Activated CD4-positive, alpha-beta memory T cell treated with anti-CD3 and anti-CD28 coated beads for 36 hours (primary cell): Measurements from ENCODE around the gene MTFMT. TPM values are rescaled to one million over a fixed set of nuclear protein-coding genes. Genes with fewer than 3 reads are reported as not detected.

Source experiments
- CTCF ChIA-PET: fragments of 350-600 bp; sonication (Branson Sonifier 250); formaldehyde crosslinking; loops from one replicate; lab custom pipeline; 2021; ENCODE audit warnings: antibody characterized with exemption, inconsistent platforms; lab: Charles Lee
- POLR2A ChIA-PET: fragments of 350-600 bp; sonication (Branson Sonifier 250); formaldehyde crosslinking; loops from one replicate; lab custom pipeline; 2021; ENCODE audit warnings: antibody characterized with exemption; lab: Charles Lee
- DNase-seq: peaks from one replicate; pipeline ENCODE4 v3.0.0-alpha.2; 2020
- H3K27ac Mint-ChIP-seq: one replicate; pipeline ENCODE4 v1.8.0; 2021; ENCODE audit warnings: mixed read lengths
- H3K27me3 Mint-ChIP-seq: one replicate; pipeline ENCODE4 v1.8.0; 2021; ENCODE audit warnings: mixed read lengths
- H3K36me3 Mint-ChIP-seq: one replicate; pipeline ENCODE4 v1.8.0; 2021; ENCODE audit warnings: mixed read lengths
- H3K4me1 Mint-ChIP-seq: one replicate; pipeline ENCODE4 v1.8.0; 2021; ENCODE audit warnings: low read depth, mixed read lengths
- H3K4me3 Mint-ChIP-seq: one replicate; pipeline ENCODE4 v1.8.0; 2021; ENCODE audit warnings: mild to moderate bottlenecking, mixed read lengths
- H3K9me3 Mint-ChIP-seq: one replicate; pipeline ENCODE4 v1.8.0; 2021; ENCODE audit warnings: mixed read lengths
- intact Hi-C: fragments of 100-400 bp; cut with micrococcal nuclease; formaldehyde crosslinking; loops from one replicate; pipeline ENCODE4 v1.15.1; 2023
- total RNA-seq, 2 experiments: library from RNA; stranded (reverse); gene quantifications; one replicate each; pipeline ENCODE4 v1.2.3, GENCODE V29; 2021

The MTFMT gene
- total RNA-seq, 2 experiments from 2014 or later = 18.2 to 18.3 TPM

GRCh38 chr15:64969401-64969800 lies 60.0 kb downstream of the MTFMT start:
- Mint-ChIP-seq H3K27me3 (no peaks in the 10 kb centered on the region), H3K9me3 (no peaks in the 10 kb centered on the region), H3K36me3 (peaks cover 35% of the 10 kb centered on the region), H3K4me3 (no peak overlapping the region), H3K27ac (no peak overlapping the region), H3K4me1 (no peaks in the 10 kb centered on the region)
- DNase-seq = no peak
- ChIA-PET POLR2A (no interaction called here), CTCF (interaction anchor here (1.6 kb wide), 1 partner anchor 132 kb away, joined by 5 read pairs; no protein-coding TSS in a partner anchor)
- intact Hi-C loops = no loop called here

- H3K4me3 Mint-ChIP-seq = no peak overlapping the region
- no peaks in the 10 kb centered on the region for H3K9me3 Mint-ChIP-seq
- no peak overlapping the region for H3K27ac Mint-ChIP-seq
- no peaks in the 10 kb centered on the region for H3K4me1 Mint-ChIP-seq
- CTCF ChIA-PET = no interaction called here
- intact Hi-C loops = no loop called here
- POLR2A ChIA-PET = no interaction called here
- H3K36me3 Mint-ChIP-seq = peaks cover 52% of the 10 kb centered on the region
- no peaks in the 10 kb centered on the region for H3K27me3 Mint-ChIP-seq
- DNase-seq = no peak
These were observed 68.4 kb downstream of the MTFMT start for GRCh38 chr15:64961013-64961412.

GRCh38 chr15:64960153-64960552 lies 69.3 kb downstream of the MTFMT start:
- no peak for DNase-seq
- Mint-ChIP-seq H3K27me3 (no peaks in the 10 kb centered on the region), H3K27ac (no peak overlapping the region), H3K9me3 (no peaks in the 10 kb centered on the region), H3K4me3 (no peak overlapping the region), H3K4me1 (no peaks in the 10 kb centered on the region), H3K36me3 (peaks cover 53% of the 10 kb centered on the region)
- POLR2A ChIA-PET = no interaction called here
- intact Hi-C loops = no loop called here
- CTCF ChIA-PET = no interaction called here

GRCh38 chr15:64959128-64959527 lies 70.3 kb downstream of the MTFMT start:
- peaks cover 44% of the 10 kb centered on the region for H3K36me3 Mint-ChIP-seq
- H3K27ac Mint-ChIP-seq = no peak overlapping the region
- intact Hi-C loops = no loop called here
- H3K4me1 Mint-ChIP-seq = no peaks in the 10 kb centered on the region
- no peaks in the 10 kb centered on the region for H3K27me3 Mint-ChIP-seq
- no peak overlapping the region for H3K4me3 Mint-ChIP-seq
- DNase-seq = no peak
- H3K9me3 Mint-ChIP-seq = no peaks in the 10 kb centered on the region
- POLR2A ChIA-PET = no interaction called here
- CTCF ChIA-PET = no interaction called here

GRCh38 chr15:64954395-64954794 lies 75.0 kb downstream of the MTFMT start:
- Mint-ChIP-seq H3K4me3 (no peak overlapping the region), H3K27ac (no peak overlapping the region)
- DNase-seq = no peak

GRCh38 chr15:64951777-64952418 lies 77.5 kb downstream of the MTFMT start:
- DNase-seq = no peak
- Mint-ChIP-seq H3K27ac (peak overlapping the region; percentile 8), H3K4me3 (no peak overlapping the region), H3K36me3 (peaks cover 5% of the 10 kb centered on the region), H3K27me3 (no peaks in the 10 kb centered on the region), H3K9me3 (no peaks in the 10 kb centered on the region), H3K4me1 (no peaks in the 10 kb centered on the region)
- ChIA-PET CTCF (no interaction called here), POLR2A (no interaction called here)
- intact Hi-C loops = no loop called here

More at GRCh38 chr15:64954395-64954794, 75.0 kb downstream of the MTFMT start:
- Mint-ChIP-seq H3K36me3 (peaks cover 17% of the 10 kb centered on the region), H3K9me3 (no peaks in the 10 kb centered on the region), H3K27me3 (no peaks in the 10 kb centered on the region), H3K4me1 (no peaks in the 10 kb centered on the region)
- ChIA-PET CTCF (no interaction called here), POLR2A (no interaction called here)
- intact Hi-C loops = no loop called here

Other genes with a start within 250 kb of the MTFMT start
- 10 to 100 TPM; 23.6 to 30.2 TPM for gene PIF1, start 204.0 kb downstream of the MTFMT start, total RNA-seq
- gene PLEKHO2, start 187.7 kb downstream of the MTFMT start, total RNA-seq = 10 to 100 TPM; 15.3 to 15.6 TPM
- gene ANKDD1A, start 117.7 kb downstream of the MTFMT start, total RNA-seq = 1 to 10 TPM; 6.3 to 6.6 TPM
- gene SPG21, start 39.7 kb downstream of the MTFMT start, total RNA-seq = 10 to 100 TPM; 69.3 to 73.0 TPM
- gene SLC51B, start 15.7 kb upstream of the MTFMT start, total RNA-seq = not detected
- gene RASL12, start 38.4 kb upstream of the MTFMT start, total RNA-seq = not detected
- gene KBTBD13, start 47.1 kb upstream of the MTFMT start, total RNA-seq = not detected
- 1 to 10 TPM; 2.1 to 2.4 TPM for gene UBAP1L, start 85.6 kb upstream of the MTFMT start, total RNA-seq
- gene PDCD7, start 104.2 kb upstream of the MTFMT start, total RNA-seq = 10 to 100 TPM; 32.8 to 33.0 TPM
- gene CLPX, start 155.7 kb upstream of the MTFMT start, total RNA-seq = 10 to 100 TPM; 58.8 to 64.8 TPM
- under 1 TPM in 1 of 2 experiments, not detected in 1; 0.05 TPM for gene CILP, start 181.8 kb upstream of the MTFMT start, total RNA-seq